OCI-LY3 (cell line): ENCODE measurements around the gene CEBPZ.

Source experiments
- CTCF ChIP-seq: fragments of 200-600, 300-600 bp; sonication (generic); IDR thresholded peaks from 2 replicates; pipeline ENCODE4 v1.5.1; 2014; ENCODE audit warnings: antibody characterized with exemption, low read length, low read depth
- EZH2phosphoT487 ChIP-seq: fragments of 200-600 bp; shearing (Covaris generic); IDR thresholded peaks from 2 replicates; pipeline ENCODE4 v1.6.1; 2018; ENCODE audit warnings: antibody characterized with exemption, mixed run types, low read depth

GRCh38 chr2:37250869-37251740 is 19.7 kb upstream of the CEBPZ start:
- TF ChIP-seq EZH2phosphoT487 (no peak), CTCF (no peak)
